ENCODE results near the gene SPINK9.

- TF ChIP-seq, protein P1, sequence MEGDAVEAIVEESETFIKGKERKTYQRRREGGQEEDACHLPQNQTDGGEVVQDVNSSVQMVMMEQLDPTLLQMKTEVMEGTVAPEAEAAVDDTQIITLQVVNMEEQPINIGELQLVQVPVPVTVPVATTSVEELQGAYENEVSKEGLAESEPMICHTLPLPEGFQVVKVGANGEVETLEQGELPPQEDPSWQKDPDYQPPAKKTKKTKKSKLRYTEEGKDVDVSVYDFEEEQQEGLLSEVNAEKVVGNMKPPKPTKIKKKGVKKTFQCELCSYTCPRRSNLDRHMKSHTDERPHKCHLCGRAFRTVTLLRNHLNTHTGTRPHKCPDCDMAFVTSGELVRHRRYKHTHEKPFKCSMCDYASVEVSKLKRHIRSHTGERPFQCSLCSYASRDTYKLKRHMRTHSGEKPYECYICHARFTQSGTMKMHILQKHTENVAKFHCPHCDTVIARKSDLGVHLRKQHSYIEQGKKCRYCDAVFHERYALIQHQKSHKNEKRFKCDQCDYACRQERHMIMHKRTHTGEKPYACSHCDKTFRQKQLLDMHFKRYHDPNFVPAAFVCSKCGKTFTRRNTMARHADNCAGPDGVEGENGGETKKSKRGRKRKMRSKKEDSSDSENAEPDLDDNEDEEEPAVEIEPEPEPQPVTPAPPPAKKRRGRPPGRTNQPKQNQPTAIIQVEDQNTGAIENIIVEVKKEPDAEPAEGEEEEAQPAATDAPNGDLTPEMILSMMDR (IDR thresholded peaks at IDR 0.05; ENCODE audit: poor library complexity), result no peak
- no peak for TF ChIP-seq EZH2 (IDR thresholded peaks at IDR 0.05; ENCODE audit: borderline replicate concordance)
These were observed 29.0 kb downstream of the SPINK9 start for GRCh38 chr5:148364343-148364742.

Data from hepatocyte (in vitro differentiated cells).